ENCODE data around the gene CADPS2.

Gene CADPS2

DNA sequence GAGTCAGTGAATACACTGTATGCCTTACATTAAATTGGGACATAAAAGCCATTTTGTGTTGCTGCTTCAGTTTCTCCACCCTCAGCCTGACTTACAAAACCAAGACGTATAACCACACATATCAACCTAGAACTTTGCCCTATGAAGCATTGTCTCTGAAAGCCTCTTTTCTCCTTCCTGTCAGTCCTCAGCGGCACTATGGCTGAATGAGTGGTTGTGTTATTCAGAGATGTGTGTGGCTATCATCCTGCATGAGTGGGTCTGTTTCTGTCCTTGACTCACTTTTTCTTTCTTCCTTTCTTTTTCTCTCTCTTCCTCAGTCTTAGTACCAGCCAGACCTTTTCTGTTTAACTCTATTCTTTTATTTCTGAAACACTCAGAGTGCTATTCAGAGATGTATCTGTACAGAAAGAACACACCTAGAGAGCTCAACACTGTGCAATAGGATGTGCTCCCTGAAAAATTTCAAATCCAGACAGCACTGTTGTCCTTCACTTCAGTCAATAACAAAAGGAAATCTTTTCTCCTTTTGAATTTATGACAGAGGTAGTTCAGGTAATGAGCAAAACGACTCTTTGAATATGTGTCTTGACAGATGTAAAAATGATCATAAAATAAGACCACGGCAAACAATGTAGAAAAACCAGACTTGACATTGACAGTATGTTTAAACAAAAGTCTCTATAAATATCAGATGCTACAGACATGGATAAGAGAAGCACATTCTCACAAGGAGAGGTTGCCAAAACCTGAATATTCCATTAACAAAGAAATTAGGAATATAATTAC is 418.4 kb downstream of the CADPS2 start:
- TF ChIP-seq, protein P1, sequence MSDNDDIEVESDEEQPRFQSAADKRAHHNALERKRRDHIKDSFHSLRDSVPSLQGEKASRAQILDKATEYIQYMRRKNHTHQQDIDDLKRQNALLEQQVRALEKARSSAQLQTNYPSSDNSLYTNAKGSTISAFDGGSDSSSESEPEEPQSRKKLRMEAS (IDR thresholded peaks at IDR 0.05), result no peak
- TF ChIP-seq RAD21 (IDR thresholded peaks at IDR 0.05; ENCODE audit: low read depth) (no peak), CREB1 (IDR thresholded peaks at IDR 0.05; ENCODE audit: low read depth) (no peak), NFIC (IDR thresholded peaks at IDR 0.05) (no peak), YY1 (IDR thresholded peaks at IDR 0.05; ENCODE audit: low read depth) (no peak), EGR1 (IDR thresholded peaks at IDR 0.05) (no peak)
- TF ChIP-seq, protein P2, sequence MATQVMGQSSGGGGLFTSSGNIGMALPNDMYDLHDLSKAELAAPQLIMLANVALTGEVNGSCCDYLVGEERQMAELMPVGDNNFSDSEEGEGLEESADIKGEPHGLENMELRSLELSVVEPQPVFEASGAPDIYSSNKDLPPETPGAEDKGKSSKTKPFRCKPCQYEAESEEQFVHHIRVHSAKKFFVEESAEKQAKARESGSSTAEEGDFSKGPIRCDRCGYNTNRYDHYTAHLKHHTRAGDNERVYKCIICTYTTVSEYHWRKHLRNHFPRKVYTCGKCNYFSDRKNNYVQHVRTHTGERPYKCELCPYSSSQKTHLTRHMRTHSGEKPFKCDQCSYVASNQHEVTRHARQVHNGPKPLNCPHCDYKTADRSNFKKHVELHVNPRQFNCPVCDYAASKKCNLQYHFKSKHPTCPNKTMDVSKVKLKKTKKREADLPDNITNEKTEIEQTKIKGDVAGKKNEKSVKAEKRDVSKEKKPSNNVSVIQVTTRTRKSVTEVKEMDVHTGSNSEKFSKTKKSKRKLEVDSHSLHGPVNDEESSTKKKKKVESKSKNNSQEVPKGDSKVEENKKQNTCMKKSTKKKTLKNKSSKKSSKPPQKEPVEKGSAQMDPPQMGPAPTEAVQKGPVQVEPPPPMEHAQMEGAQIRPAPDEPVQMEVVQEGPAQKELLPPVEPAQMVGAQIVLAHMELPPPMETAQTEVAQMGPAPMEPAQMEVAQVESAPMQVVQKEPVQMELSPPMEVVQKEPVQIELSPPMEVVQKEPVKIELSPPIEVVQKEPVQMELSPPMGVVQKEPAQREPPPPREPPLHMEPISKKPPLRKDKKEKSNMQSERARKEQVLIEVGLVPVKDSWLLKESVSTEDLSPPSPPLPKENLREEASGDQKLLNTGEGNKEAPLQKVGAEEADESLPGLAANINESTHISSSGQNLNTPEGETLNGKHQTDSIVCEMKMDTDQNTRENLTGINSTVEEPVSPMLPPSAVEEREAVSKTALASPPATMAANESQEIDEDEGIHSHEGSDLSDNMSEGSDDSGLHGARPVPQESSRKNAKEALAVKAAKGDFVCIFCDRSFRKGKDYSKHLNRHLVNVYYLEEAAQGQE (IDR thresholded peaks at IDR 0.05; ENCODE audit: low read depth), result no peak

DNA sequence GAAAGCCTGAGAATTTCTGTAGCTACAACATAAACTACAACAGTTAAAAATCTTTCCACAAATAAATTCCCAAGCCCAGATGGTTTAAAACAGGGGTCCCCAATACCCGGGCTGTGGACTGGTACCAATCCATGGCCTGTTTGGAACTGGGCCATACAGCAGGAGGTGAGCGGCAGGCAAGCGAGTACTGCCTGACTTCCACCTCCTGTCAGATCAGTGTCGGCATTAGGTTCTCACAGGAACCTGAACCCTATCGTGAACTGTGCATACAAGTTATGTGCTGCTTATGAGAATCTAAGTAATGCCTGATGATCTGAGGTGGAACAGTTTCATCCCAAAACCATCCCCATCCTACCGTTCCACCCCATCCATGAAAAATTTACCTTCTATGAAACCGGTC is 421.0 kb downstream of the CADPS2 start:
- TF ChIP-seq, protein P1 (IDR thresholded peaks at IDR 0.05), result no peak
- TF ChIP-seq FOXM1 (IDR thresholded peaks at IDR 0.05; ENCODE audit: borderline replicate concordance, low read depth) (no peak), TAF1 (IDR thresholded peaks at IDR 0.05; ENCODE audit: low read depth) (no peak), TCF12 (IDR thresholded peaks at IDR 0.05; ENCODE audit: low read depth) (no peak), NFIC (IDR thresholded peaks at IDR 0.05) (no peak), EP300 (IDR thresholded peaks at IDR 0.05; ENCODE audit: borderline replicate concordance) (no peak), EGR1 (IDR thresholded peaks at IDR 0.05) (no peak), CREB1 (IDR thresholded peaks at IDR 0.05; ENCODE audit: low read depth) (no peak), YY1 (IDR thresholded peaks at IDR 0.05; ENCODE audit: low read depth) (no peak), RAD21 (IDR thresholded peaks at IDR 0.05; ENCODE audit: low read depth) (no peak), CEBPB (IDR thresholded peaks at IDR 0.05) (no peak), ZBTB7A (IDR thresholded peaks at IDR 0.05; ENCODE audit: low read depth) (no peak), TEAD4 (IDR thresholded peaks at IDR 0.05) (no peak)
- TF ChIP-seq, protein P3, sequence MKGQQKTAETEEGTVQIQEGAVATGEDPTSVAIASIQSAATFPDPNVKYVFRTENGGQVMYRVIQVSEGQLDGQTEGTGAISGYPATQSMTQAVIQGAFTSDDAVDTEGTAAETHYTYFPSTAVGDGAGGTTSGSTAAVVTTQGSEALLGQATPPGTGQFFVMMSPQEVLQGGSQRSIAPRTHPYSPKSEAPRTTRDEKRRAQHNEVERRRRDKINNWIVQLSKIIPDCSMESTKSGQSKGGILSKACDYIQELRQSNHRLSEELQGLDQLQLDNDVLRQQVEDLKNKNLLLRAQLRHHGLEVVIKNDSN (IDR thresholded peaks at IDR 0.05), result no peak
- TF ChIP-seq, protein P2 (IDR thresholded peaks at IDR 0.05; ENCODE audit: low read depth), result no peak

DNA sequence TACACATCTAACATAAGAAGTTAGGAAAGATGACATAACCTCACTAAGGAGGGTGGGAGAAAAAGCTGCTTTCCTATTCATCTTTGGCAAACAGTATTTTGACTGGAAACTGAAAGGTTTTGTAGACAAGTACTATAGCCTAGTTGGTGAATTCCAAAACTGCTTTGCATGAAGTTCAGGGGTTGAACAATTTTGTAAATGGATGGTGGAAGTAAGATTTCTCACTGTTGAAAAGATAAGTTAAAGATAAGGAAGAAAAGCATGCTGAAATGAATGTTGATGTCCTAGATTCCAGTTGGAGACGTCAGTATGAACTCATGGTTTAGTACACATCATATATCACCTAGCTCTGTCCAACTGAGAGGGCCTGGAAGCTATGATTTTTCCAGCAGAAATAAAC is 422.6 kb downstream of the CADPS2 start:
- TF ChIP-seq TEAD4 (IDR thresholded peaks at IDR 0.05) (no peak), RAD21 (IDR thresholded peaks at IDR 0.05; ENCODE audit: low read depth) (no peak), FOXM1 (IDR thresholded peaks at IDR 0.05; ENCODE audit: borderline replicate concordance, low read depth) (no peak), ZBTB7A (IDR thresholded peaks at IDR 0.05; ENCODE audit: low read depth) (no peak), CEBPB (IDR thresholded peaks at IDR 0.05) (no peak), TAF1 (IDR thresholded peaks at IDR 0.05; ENCODE audit: low read depth) (no peak), TCF12 (IDR thresholded peaks at IDR 0.05; ENCODE audit: low read depth) (no peak), CREB1 (IDR thresholded peaks at IDR 0.05; ENCODE audit: low read depth) (no peak), EP300 (IDR thresholded peaks at IDR 0.05; ENCODE audit: borderline replicate concordance) (no peak), EGR1 (IDR thresholded peaks at IDR 0.05) (no peak), YY1 (IDR thresholded peaks at IDR 0.05; ENCODE audit: low read depth) (no peak), NFIC (IDR thresholded peaks at IDR 0.05) (no peak)
- TF ChIP-seq, protein P2 (IDR thresholded peaks at IDR 0.05; ENCODE audit: low read depth), result no peak
- TF ChIP-seq, protein P1 (IDR thresholded peaks at IDR 0.05), result no peak
- TF ChIP-seq, protein P3 (IDR thresholded peaks at IDR 0.05), result no peak

DNA sequence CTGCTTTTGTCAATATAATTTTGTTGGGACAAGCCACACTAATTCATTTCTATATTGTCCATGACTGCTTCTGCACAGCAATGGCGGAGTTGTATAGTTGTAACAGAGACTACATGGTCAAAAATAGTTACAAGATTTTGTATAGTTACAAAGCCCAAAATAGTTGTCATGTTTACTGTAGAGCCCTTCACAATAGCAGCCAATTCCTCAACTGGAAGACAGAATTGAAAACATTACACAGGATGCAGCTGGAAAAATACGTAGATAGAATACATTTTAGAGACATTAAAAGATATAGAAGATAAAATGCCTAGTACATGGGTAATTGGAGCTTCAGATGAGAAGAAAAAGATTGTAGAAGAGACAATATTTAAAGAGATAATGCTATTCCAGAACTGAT is 425.3 kb downstream of the CADPS2 start:
- TF ChIP-seq RAD21 (IDR thresholded peaks at IDR 0.05; ENCODE audit: low read depth) (no peak), EGR1 (IDR thresholded peaks at IDR 0.05) (no peak), NFIC (IDR thresholded peaks at IDR 0.05) (no peak), ZBTB7A (IDR thresholded peaks at IDR 0.05; ENCODE audit: low read depth) (no peak), TCF12 (IDR thresholded peaks at IDR 0.05; ENCODE audit: low read depth) (no peak), CEBPB (IDR thresholded peaks at IDR 0.05) (no peak), TEAD4 (IDR thresholded peaks at IDR 0.05) (no peak), CREB1 (IDR thresholded peaks at IDR 0.05; ENCODE audit: low read depth) (no peak), EP300 (IDR thresholded peaks at IDR 0.05; ENCODE audit: borderline replicate concordance) (no peak)
- TF ChIP-seq, protein P3 (IDR thresholded peaks at IDR 0.05), result no peak
- TF ChIP-seq, protein P1 (IDR thresholded peaks at IDR 0.05), result no peak
